Measurements from ENCODE around the gene ANKRD63.

The ANKRD63 gene

GRCh38 chr15:40246496-40247280 is 36.2 kb downstream of the ANKRD63 start:
- TF ChIP-seq EZH2phosphoT487 (IDR thresholded peaks at IDR 0.05; ENCODE audit: borderline replicate concordance, low read length) (no peak), CTCF (IDR thresholded peaks at IDR 0.05; ENCODE audit: low read depth, low read length, poor library complexity, severe bottlenecking) (no peak)
- H3K4me3 ChIP-seq (ENCODE audit: low read length), result no peak overlapping the region
- H3K36me3 ChIP-seq (ENCODE audit: control insufficient read depth, low read length), result no peaks in the 10 kb centered on the region
- H3K27ac ChIP-seq (ENCODE audit: low read depth, low read length), result no peak overlapping the region
- no peaks in the 10 kb centered on the region for H4K20me1 ChIP-seq (ENCODE audit: control insufficient read depth, insufficient read depth, low read depth, low read length)
- H3K4me2 ChIP-seq (ENCODE audit: low read length), result no peak overlapping the region
- H3K4me1 ChIP-seq (ENCODE audit: control insufficient read depth, low read length), result no peaks in the 10 kb centered on the region
- H3K79me2 ChIP-seq (ENCODE audit: control insufficient read depth, low read length), result no peaks in the 10 kb centered on the region
- peaks cover 10% of the 10 kb centered on the region; the same call in 1 of the 2 replicates for H3K27me3 ChIP-seq (ENCODE audit: control insufficient read depth, low read length)
- H3K9me3 ChIP-seq (ENCODE audit: control insufficient read depth, insufficient read depth, low read length), result no peaks in the 10 kb centered on the region
- H3K9me2 ChIP-seq (replicated peaks; ENCODE audit: control insufficient read depth, low read length), result no peaks in the 10 kb centered on the region
- no peaks in the 10 kb centered on the region for H3F3A ChIP-seq (ENCODE audit: control insufficient read depth, insufficient read depth)

GRCh38 chr15:40245666-40246450 is 37.0 kb downstream of the ANKRD63 start:
- no peaks in the 10 kb centered on the region for H3K79me2 ChIP-seq (ENCODE audit: control insufficient read depth, low read length)
- TF ChIP-seq CTCF (IDR thresholded peaks at IDR 0.05; ENCODE audit: low read depth, low read length, poor library complexity, severe bottlenecking) (no peak), EZH2phosphoT487 (IDR thresholded peaks at IDR 0.05; ENCODE audit: borderline replicate concordance, low read length) (no peak)

GRCh38 chr15:40244961-40245523 is 37.8 kb downstream of the ANKRD63 start:
- Histone ChIP-seq H3K4me1 (ENCODE audit: control insufficient read depth, low read length) (no peaks in the 10 kb centered on the region), H3K36me3 (ENCODE audit: control insufficient read depth, low read length) (no peaks in the 10 kb centered on the region), H3K27me3 (ENCODE audit: control insufficient read depth, low read length) (peaks cover 4% of the 10 kb centered on the region; the same call in 1 of the 2 replicates), H4K20me1 (ENCODE audit: control insufficient read depth, insufficient read depth, low read depth, low read length) (no peaks in the 10 kb centered on the region), H3K27ac (ENCODE audit: low read depth, low read length) (no peak overlapping the region), H3K9me2 (replicated peaks; ENCODE audit: control insufficient read depth, low read length) (no peaks in the 10 kb centered on the region), H3K4me3 (ENCODE audit: low read length) (no peak overlapping the region), H3K9me3 (ENCODE audit: control insufficient read depth, insufficient read depth, low read length) (no peaks in the 10 kb centered on the region), H3F3A (ENCODE audit: control insufficient read depth, insufficient read depth) (no peaks in the 10 kb centered on the region), H3K79me2 (ENCODE audit: control insufficient read depth, low read length) (no peaks in the 10 kb centered on the region), H3K4me2 (ENCODE audit: low read length) (no peak overlapping the region)
- TF ChIP-seq EZH2phosphoT487 (IDR thresholded peaks at IDR 0.05; ENCODE audit: borderline replicate concordance, low read length) (no peak), CTCF (IDR thresholded peaks at IDR 0.05; ENCODE audit: low read depth, low read length, poor library complexity, severe bottlenecking) (no peak)

More at GRCh38 chr15:40245666-40246450, 37.0 kb downstream of the ANKRD63 start:
- Histone ChIP-seq H3K9me3 (ENCODE audit: control insufficient read depth, insufficient read depth, low read length) (no peaks in the 10 kb centered on the region), H3K4me1 (ENCODE audit: control insufficient read depth, low read length) (no peaks in the 10 kb centered on the region), H3K4me2 (ENCODE audit: low read length) (no peak overlapping the region), H4K20me1 (ENCODE audit: control insufficient read depth, insufficient read depth, low read depth, low read length) (no peaks in the 10 kb centered on the region), H3K9me2 (replicated peaks; ENCODE audit: control insufficient read depth, low read length) (no peaks in the 10 kb centered on the region), H3K27me3 (ENCODE audit: control insufficient read depth, low read length) (peaks cover 4% of the 10 kb centered on the region; the same call in 1 of the 2 replicates), H3K27ac (ENCODE audit: low read depth, low read length) (no peak overlapping the region), H3K4me3 (ENCODE audit: low read length) (no peak overlapping the region), H3K36me3 (ENCODE audit: control insufficient read depth, low read length) (no peaks in the 10 kb centered on the region), H3F3A (ENCODE audit: control insufficient read depth, insufficient read depth) (no peaks in the 10 kb centered on the region)
